Activated CD8-positive, alpha-beta T cell treated with anti-CD3 and anti-CD28 coated beads, Interleukin-2, amount 10 ng/mL, durations not matched to agents 7 days and 5 days (primary cell): ENCODE data around the gene FKBP1A. TPM values are rescaled to one million over a fixed set of nuclear protein-coding genes. Genes with fewer than 3 reads are reported as not detected.
"Not testable (repeated sequence)": the region's sequence is repeated elsewhere in the genome, so short reads cannot be mapped to it uniquely, and the experiment has no call there.

Source experiments
- ATAC-seq: fragments of 150-1000 bp; cut with Tn5 transposase; one replicate; pipeline ENCODE4 v1.10.0; 2021; ENCODE audit warnings: moderate library complexity
- CTCF ChIA-PET: fragments of 350-600 bp; sonication (Branson Sonifier 250); formaldehyde crosslinking; loops from one replicate; lab custom pipeline; 2021; ENCODE audit warnings: antibody characterized with exemption; lab: Charles Lee
- POLR2A ChIA-PET: fragments of 350-600 bp; sonication (Branson Sonifier 250); formaldehyde crosslinking; loops from one replicate; lab custom pipeline; 2021; ENCODE audit warnings: antibody characterized with exemption; lab: Charles Lee
- DNase-seq: peaks from one replicate; pipeline ENCODE4 v3.0.0-alpha.2; 2020
- H3K27ac Mint-ChIP-seq: one replicate; pipeline ENCODE4 v1.8.0; 2021; ENCODE audit warnings: mild to moderate bottlenecking, mixed read lengths
- H3K27me3 Mint-ChIP-seq: one replicate; pipeline ENCODE4 v1.8.0; 2021; ENCODE audit warnings: low read depth, mixed read lengths
- H3K36me3 Mint-ChIP-seq: one replicate; pipeline ENCODE4 v1.8.0; 2021; ENCODE audit warnings: low read depth, mixed read lengths
- H3K4me1 Mint-ChIP-seq: one replicate; pipeline ENCODE4 v1.8.0; 2021; ENCODE audit warnings: low read depth, mixed read lengths
- H3K4me3 Mint-ChIP-seq: one replicate; pipeline ENCODE4 v1.8.0; 2021; ENCODE audit warnings: mild to moderate bottlenecking, mixed read lengths
- H3K9me3 Mint-ChIP-seq: one replicate; pipeline ENCODE4 v1.8.0; 2022; ENCODE audit warnings: mixed read lengths; ENCODE audit not compliant: insufficient read depth
- total RNA-seq, 2 experiments: library from RNA; stranded (reverse); gene quantifications; one replicate each; pipeline ENCODE4 v1.2.3, GENCODE V29; 2021

Gene FKBP1A
- total RNA-seq, 2 experiments from 2014 or later, result 288 to 291 TPM

DNA sequence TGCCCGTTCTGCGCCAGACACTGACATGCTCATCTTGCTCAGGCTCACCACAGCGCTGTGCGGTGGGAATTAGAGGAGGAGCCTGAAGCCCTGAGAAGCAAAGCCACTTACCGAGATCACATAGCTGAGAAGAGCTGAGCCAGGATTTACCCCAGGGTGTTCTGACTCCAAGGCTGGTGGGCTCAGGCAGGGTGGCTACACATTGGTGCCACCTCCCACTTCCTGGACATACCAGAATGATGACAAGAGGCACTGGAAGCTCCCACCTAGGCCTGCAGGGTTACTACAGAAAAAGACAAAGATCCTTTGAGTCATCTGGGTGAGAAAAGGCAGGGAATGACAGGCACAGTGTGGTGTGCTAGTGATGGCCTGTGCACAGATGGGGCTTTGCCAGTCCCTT lies 24.4 kb upstream of the FKBP1A start:
- Mint-ChIP-seq H3K9me3 (peaks cover 14% of the 10 kb centered on the region), H3K36me3 (peaks cover 4% of the 10 kb centered on the region), H3K27me3 (peaks cover 30% of the 10 kb centered on the region), H3K4me3 (no peak overlapping the region), H3K4me1 (peaks cover 11% of the 10 kb centered on the region), H3K27ac (no peak overlapping the region)
- ATAC-seq (no peak), DNase-seq (no peak)
- CTCF ChIA-PET, result interaction anchor here (1.2 to 1.5 kb wide), 2 partner anchors 18 to 116 kb away, joined by 3 to 4 read pairs; no protein-coding TSS in a partner anchor
- POLR2A ChIA-PET, result no interaction called here

DNA sequence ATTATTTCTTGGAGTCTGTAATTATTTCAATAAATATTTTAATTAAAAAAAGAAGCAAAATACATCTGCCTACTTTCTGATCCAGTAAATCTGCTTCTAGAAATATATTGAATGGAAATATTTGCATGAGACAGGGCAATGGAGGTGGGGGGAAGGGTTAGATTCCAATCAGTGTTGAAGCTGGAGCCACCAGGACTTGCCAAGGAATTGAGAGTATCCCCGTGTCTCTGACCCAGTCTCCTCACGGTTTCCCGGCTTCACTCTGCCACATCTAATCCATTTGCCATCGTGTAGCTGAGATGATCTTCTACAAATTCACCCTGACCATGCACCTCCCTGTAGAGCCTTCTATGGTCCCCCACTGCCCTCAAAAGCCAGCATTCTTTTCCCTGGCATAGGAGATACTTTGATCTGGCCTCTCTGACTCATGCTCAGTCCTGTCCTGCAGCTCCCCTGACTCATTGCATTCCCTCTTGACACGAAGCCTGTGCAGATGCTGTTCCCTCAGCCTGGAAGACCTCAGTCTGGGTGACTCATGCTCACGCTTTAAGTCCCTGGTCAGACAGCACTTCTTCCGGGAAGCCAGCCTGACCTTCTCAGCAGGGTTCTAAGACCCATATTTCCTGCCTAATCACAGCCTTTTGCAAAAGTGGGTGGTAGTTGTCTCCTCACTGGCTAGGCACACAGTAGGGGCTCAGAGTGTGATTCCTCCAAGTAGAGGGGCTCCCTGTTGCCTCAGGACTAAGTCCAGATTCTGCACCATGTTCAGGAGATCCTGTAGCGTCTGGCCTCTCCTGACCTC lies 23.0 kb upstream of the FKBP1A start:
- ChIA-PET CTCF (interaction anchor here (1.5 kb wide), 1 partner anchor 115 kb away, joined by 4 read pairs; no protein-coding TSS in a partner anchor), POLR2A (no interaction called here)
- no peak overlapping the region for H3K27ac Mint-ChIP-seq
- H3K36me3 Mint-ChIP-seq, result peaks cover 4% of the 10 kb centered on the region
- peaks cover 11% of the 10 kb centered on the region for H3K4me1 Mint-ChIP-seq
- no peak for DNase-seq
- H3K9me3 Mint-ChIP-seq, result peaks cover 13% of the 10 kb centered on the region
- ATAC-seq, result no peak
- peaks cover 26% of the 10 kb centered on the region for H3K27me3 Mint-ChIP-seq
- no peak overlapping the region for H3K4me3 Mint-ChIP-seq

DNA sequence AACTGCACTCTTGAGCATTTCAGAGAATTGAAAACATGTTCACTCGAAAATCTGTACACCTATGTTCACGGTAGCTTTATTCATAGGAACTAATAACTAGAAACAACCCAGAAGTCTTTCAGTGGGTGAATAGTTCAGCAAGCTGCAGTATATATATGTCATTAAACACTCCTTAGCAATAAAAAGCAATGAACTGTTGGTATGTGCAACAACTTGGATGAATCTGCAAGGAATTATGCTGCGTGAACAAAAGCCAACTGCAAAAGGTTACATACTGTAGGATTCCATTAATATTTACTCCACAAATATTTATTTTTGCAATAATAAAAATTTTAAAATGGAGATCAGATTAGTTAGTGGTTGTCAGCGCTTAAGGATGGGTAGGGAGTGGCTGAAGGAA lies 22.1 kb upstream of the FKBP1A start:
- Mint-ChIP-seq H3K4me1 (peaks cover 11% of the 10 kb centered on the region), H3K36me3 (no peaks in the 10 kb centered on the region), H3K27me3 (peaks cover 26% of the 10 kb centered on the region), H3K9me3 (peaks cover 4% of the 10 kb centered on the region), H3K27ac (no peak overlapping the region), H3K4me3 (no peak overlapping the region)
- no peak for ATAC-seq
- no peak for DNase-seq
- POLR2A ChIA-PET, result no interaction called here
- CTCF ChIA-PET, result no interaction called here

DNA sequence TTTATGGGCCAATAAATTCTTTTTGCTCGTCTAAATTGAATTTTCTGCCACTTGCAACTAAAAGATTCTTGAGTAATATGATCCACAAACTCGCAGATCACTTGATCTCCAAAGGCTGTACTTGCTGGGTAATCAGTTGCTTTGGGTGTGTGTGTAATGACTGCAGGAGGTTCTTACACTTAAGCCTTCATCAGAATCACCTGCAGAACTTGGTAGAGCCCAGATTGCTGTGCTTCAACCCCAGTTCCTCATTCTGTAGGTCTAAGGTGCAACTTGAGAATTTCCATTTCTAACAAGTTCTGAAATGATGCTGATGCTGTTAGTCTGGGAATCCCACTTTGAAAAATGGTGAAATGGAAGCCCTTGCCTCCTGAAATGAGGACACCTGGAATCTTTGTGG lies 12.9 kb upstream of the FKBP1A start:
- no peak for ATAC-seq
- Mint-ChIP-seq H3K4me1 (peaks cover 11% of the 10 kb centered on the region), H3K9me3 (peaks cover 17% of the 10 kb centered on the region), H3K36me3 (peaks cover 5% of the 10 kb centered on the region), H3K27ac (no peak overlapping the region), H3K27me3 (peaks cover 26% of the 10 kb centered on the region), H3K4me3 (no peak overlapping the region)
- peak; percentile 0 for DNase-seq
- ChIA-PET POLR2A (no interaction called here), CTCF (interaction anchor here (1.0 kb wide), 1 partner anchor 19 kb away, joined by 3 read pairs; no protein-coding TSS in a partner anchor)

DNA sequence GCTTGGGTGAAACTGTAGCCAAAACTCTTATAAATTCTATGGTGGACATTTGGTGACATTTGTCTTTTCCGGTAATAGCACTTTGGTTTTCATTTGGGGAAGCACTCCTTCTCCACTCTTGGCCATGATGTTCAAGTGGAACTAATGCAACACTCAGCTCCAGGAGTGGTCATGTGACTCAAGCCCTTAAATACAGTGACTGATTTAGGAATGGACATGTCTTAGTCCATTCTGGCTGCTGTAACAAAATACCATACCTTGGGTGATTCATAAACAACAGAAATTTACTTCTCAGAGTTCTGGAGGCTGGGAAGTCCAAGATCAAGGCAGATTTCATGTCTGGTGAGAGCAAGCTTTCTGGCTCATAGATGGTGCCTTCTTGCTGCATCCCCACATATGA lies 10.8 kb upstream of the FKBP1A start:
- CTCF ChIA-PET, result interaction anchor here (1.1 to 1.5 kb wide), 2 partner anchors 91 to 102 kb away, joined by 3 to 5 read pairs; no protein-coding TSS in a partner anchor
- peaks cover 17% of the 10 kb centered on the region for H3K9me3 Mint-ChIP-seq
- DNase-seq (peak; percentile 5), ATAC-seq (no peak)
- H3K27ac Mint-ChIP-seq, result no peak overlapping the region
- peaks cover 25% of the 10 kb centered on the region for H3K27me3 Mint-ChIP-seq
- POLR2A ChIA-PET, result no interaction called here
- peaks cover 5% of the 10 kb centered on the region for H3K36me3 Mint-ChIP-seq
- H3K4me3 Mint-ChIP-seq, result no peak overlapping the region
- peaks cover 11% of the 10 kb centered on the region for H3K4me1 Mint-ChIP-seq

DNA sequence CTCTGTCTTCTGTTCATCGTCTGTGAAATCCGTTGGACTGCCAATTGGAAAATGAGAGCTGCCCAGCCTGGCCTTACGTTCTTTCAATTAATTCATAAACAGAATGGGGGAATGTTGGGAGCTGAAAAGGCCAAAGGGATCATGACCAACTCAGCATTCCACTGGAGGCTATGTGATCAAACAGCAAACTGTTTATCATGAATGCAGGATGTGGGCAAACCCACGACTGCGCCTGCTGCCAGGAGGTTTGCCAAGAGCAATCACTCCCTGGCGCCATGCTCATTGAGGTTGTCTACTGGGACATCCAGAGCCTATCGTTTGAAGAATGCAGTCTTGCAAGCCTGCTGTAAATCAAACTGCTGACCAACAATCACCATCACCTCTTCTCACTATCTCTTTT lies 9.3 kb upstream of the FKBP1A start:
- no peak overlapping the region for H3K27ac Mint-ChIP-seq
- ATAC-seq, result no peak
- peak; percentile 33 for DNase-seq
- ChIA-PET CTCF (no interaction called here), POLR2A (no interaction called here)
- H3K4me1 Mint-ChIP-seq, result peaks cover 12% of the 10 kb centered on the region
- no peak overlapping the region for H3K4me3 Mint-ChIP-seq
- peaks cover 17% of the 10 kb centered on the region for H3K9me3 Mint-ChIP-seq
- peaks cover 6% of the 10 kb centered on the region for H3K36me3 Mint-ChIP-seq
- H3K27me3 Mint-ChIP-seq, result peaks cover 25% of the 10 kb centered on the region

DNA sequence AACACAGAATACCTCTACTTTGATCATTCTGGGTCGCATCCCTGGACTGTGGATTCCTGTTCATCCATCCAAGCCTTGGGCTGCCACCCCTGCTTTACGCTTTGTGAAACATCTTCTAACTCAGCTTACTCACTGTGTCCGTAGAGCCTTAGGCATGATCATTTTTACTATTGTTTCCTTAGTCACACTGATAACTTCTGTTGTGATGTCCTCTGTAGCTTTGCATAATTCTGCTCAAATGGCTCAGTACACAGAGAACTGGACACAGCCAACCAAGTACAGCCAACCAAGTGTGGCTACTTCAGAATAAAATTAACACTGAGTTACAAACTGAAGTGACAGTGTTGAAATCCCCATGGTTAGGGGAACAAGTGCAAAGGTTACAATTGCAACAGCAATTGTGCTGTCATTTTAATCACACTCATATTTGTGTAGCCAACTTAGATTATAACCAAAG lies 8.6 kb upstream of the FKBP1A start:
- Mint-ChIP-seq H3K36me3 (peaks cover 10% of the 10 kb centered on the region), H3K9me3 (peaks cover 18% of the 10 kb centered on the region), H3K4me3 (no peak overlapping the region), H3K27ac (no peak overlapping the region), H3K27me3 (peaks cover 22% of the 10 kb centered on the region), H3K4me1 (peaks cover 19% of the 10 kb centered on the region)
- ATAC-seq (no peak), DNase-seq (peak; percentile 16)
- ChIA-PET CTCF (no interaction called here), POLR2A (no interaction called here)

DNA sequence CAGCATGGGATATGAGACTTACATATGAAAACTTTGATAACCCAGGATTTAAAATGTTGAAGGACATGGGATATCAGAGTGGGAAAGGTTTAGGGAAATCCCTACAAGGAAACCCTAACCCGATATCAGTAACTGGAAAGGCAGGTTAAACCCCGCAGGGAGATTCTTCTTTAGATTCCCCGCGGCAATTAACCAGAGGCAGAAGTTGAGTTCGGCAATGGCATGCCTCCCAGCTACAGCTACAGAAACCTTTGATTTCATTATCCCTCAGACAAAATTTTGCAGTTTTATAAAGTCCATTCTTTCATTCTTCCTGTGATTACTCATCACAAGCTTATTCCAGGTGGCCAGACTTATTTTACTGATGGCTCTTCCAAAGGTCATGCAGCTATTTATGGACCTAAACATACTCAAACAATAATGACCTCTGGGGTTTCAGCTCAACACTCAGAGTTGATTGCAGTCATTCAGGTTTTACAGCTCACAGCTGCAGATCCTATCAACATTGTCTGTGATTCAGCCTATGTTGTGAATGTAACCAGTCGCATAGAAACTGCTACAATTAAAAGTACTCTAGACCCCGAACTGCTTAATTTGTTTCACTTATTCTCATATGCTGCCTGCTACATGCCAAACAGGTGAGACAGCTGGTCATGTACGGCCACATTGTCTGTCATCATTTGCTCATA lies 7.0 kb upstream of the FKBP1A start:
- Mint-ChIP-seq H3K36me3 (peaks cover 13% of the 10 kb centered on the region), H3K4me1 (peaks cover 30% of the 10 kb centered on the region), H3K27me3 (peaks cover 32% of the 10 kb centered on the region), H3K9me3 (peaks cover 20% of the 10 kb centered on the region)
- DNase-seq, result peak; percentile 9
- ATAC-seq, H3K27ac Mint-ChIP-seq, H3K4me3 Mint-ChIP-seq, POLR2A ChIA-PET: not testable (repeated sequence)
- CTCF ChIA-PET, result interaction anchor here (1.2 kb wide), 1 partner anchor 82 kb away, joined by 3 read pairs; no protein-coding TSS in a partner anchor

DNA sequence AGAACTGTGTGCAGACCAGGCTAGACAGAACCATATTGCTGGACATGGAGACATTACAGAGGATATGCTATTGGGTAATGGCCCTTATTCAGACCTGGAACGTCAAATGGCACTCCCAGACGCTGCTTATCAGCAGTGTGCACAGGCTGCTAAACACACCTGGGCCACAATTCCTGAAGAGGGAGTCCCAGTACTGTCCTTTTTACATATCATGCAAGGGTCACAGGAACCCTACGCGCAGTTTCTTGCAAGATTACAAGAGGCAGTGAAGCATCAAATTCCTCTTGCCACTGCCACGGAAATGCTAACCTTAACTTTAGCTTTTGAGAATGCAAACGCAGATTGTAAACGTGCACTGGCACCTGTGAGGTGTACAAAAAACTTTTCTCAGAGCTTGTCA lies 5.3 kb upstream of the FKBP1A start:
- ATAC-seq, POLR2A ChIA-PET, H3K27ac Mint-ChIP-seq, H3K4me3 Mint-ChIP-seq: not testable (repeated sequence)
- DNase-seq, result peak; percentile 6
- CTCF ChIA-PET, result interaction anchor here (1.3 to 1.7 kb wide), 2 partner anchors 73 to 105 kb away, joined by 3 to 7 read pairs; no protein-coding TSS in a partner anchor
- peaks cover 13% of the 10 kb centered on the region for H3K9me3 Mint-ChIP-seq
- peaks cover 42% of the 10 kb centered on the region for H3K4me1 Mint-ChIP-seq
- H3K27me3 Mint-ChIP-seq, result peaks cover 30% of the 10 kb centered on the region
- peaks cover 13% of the 10 kb centered on the region for H3K36me3 Mint-ChIP-seq

DNA sequence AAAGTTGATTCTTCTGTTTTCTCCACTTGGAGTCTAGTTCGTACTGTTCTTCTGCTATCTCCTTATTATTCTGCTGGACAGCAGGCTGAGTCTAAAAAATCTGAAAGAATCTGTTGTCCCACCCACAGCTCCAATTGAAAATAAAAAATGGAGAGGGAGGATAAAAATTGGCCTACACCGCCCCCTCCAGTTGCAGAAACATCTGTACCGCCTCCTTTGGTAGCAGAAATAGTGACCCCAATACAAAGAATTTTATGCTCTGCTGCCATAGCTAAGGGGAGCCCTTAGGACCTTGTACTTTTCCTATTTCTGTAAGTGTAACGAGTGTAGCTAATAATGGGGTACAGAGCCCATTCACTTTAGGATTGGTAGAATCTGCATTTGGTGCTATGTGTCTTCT lies 4.9 kb upstream of the FKBP1A start:
- H3K27ac Mint-ChIP-seq, result no peak overlapping the region
- ChIA-PET CTCF (interaction anchor here (1.3 to 1.7 kb wide), 3 partner anchors 39 to 106 kb away, joined by 3 to 7 read pairs (median 4); no protein-coding TSS in a partner anchor), POLR2A (no interaction called here)
- H3K36me3 Mint-ChIP-seq, result peaks cover 13% of the 10 kb centered on the region
- DNase-seq, result peak; percentile 20
- ATAC-seq, result no peak
- peaks cover 30% of the 10 kb centered on the region for H3K27me3 Mint-ChIP-seq
- peaks cover 11% of the 10 kb centered on the region for H3K9me3 Mint-ChIP-seq
- H3K4me1 Mint-ChIP-seq, result peaks cover 41% of the 10 kb centered on the region
- H3K4me3 Mint-ChIP-seq, result no peak overlapping the region

DNA sequence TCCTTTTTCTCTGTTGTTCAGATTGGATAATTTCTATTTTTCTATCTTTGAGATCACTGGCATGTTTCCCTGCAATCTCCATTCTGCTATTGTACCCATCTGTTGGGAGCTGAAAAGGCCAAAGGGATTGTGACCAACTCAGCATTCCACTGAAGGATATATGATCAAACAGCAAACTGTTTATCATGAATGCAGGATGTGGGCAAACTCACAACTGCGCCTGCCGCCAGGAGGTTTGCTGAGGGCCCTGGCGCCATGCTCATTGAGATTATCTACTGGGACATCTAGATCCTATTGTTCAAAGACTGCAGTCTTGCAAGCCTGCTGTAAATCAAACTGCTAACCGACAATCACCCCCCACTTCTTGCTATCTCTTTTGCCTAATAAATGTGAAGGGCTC lies 3.8 kb upstream of the FKBP1A start:
- Mint-ChIP-seq H3K4me3 (no peak overlapping the region), H3K27ac (no peak overlapping the region), H3K9me3 (peaks cover 3% of the 10 kb centered on the region), H3K4me1 (peaks cover 36% of the 10 kb centered on the region), H3K27me3 (peaks cover 30% of the 10 kb centered on the region), H3K36me3 (peaks cover 12% of the 10 kb centered on the region)
- ATAC-seq (no peak), DNase-seq (peak; percentile 23)
- ChIA-PET CTCF (interaction anchor here (1.3 kb wide), 2 partner anchors 40 to 72 kb away, joined by 3 to 4 read pairs; no protein-coding TSS in a partner anchor), POLR2A (no interaction called here)
